Heart left ventricle (tissue), 16 donors: ENCODE results near the gene MEIKIN. TPM values are rescaled to one million over a fixed set of nuclear protein-coding genes. Genes with fewer than 3 reads are reported as not detected.

ENCODE experiments used
- ATAC-seq, 4 donors: fragments of 200-7000 bp; cut with Tn5 transposase; one replicate each; pipeline ENCODE4 v1.9.1; 2020 to 2022; ENCODE audit warnings: moderate library complexity in 4 of 4, mild to moderate bottlenecking in 3 of 4, moderate number of reproducible peaks in 1 of 4
- DNase-seq, 5 donors: peaks; one replicate each; pipeline ENCODE4 v3.0.0-alpha.2; 2020
- H3K27ac ChIP-seq, 12 donors: fragments of 200-600 bp; sonication (generic) in 4 of 12; one replicate each; pipeline versions ENCODE4 v1.5.0 to v1.8.0; 2016 to 2022; ENCODE audit warnings: mild to moderate bottlenecking in 2 of 12
- H3K27me3 ChIP-seq, 9 donors: fragments of 200-600 bp; sonication (generic) in 2 of 9; one replicate each; pipeline versions ENCODE4 v1.5.1 to v1.8.0; 2016 to 2022; ENCODE audit warnings: mild to moderate bottlenecking in 3 of 9
- H3K36me3 ChIP-seq, 9 donors: fragments of 200-600 bp; sonication (generic) in 2 of 9; one replicate each; pipeline versions ENCODE4 v1.5.0 to v1.8.0; 2018 to 2022; ENCODE audit warnings: mild to moderate bottlenecking in 2 of 9
- H3K4me1 ChIP-seq, 12 donors: fragments of 200-600 bp; sonication (generic) in 4 of 12; one replicate each; pipeline versions ENCODE4 v1.5.0 to v1.8.0; 2016 to 2022; ENCODE audit warnings: mild to moderate bottlenecking in 3 of 12
- H3K4me3 ChIP-seq, 12 donors: fragments of 200-600 bp; sonication (generic) in 4 of 12; one replicate each; pipeline versions ENCODE4 v1.5.0 to v1.8.0; 2017 to 2022; ENCODE audit warnings: mild to moderate bottlenecking in 9 of 12, moderate library complexity in 4 of 12
- H3K9me3 ChIP-seq, 12 donors: fragments of 200-600 bp; sonication (generic) in 4 of 12; one replicate each; pipeline versions ENCODE4 v1.5.0 to v1.8.0; 2016 to 2022; ENCODE audit warnings: mild to moderate bottlenecking in 1 of 12
- CTCF ChIP-seq, 12 donors: fragments of 200-600 bp; sonication (generic) in 4 of 12; IDR thresholded peaks; one replicate each; pipeline versions ENCODE4 v1.5.0 to v1.8.0; 2018 to 2022; ENCODE audit warnings: antibody characterized with exemption in 12 of 12, mild to moderate bottlenecking in 5 of 12
- POLR2A ChIP-seq, 2 donors: fragments of 450-650 bp; IDR thresholded peaks; one replicate each; pipeline ENCODE4 v1.6.1; 2017; ENCODE audit warnings: antibody characterized with exemption in 2 of 2, mild to moderate bottlenecking in 2 of 2, moderate library complexity in 2 of 2
- WGBS, 4 donors: extraction: QIAGEN DNeasy Blood & Tissue Kit in 2 of 4; methylation state at CpG; one replicate each; pipeline versions ENCODE4 v1.1.5 to v1.1.7; 2013 to 2018; 5-methylcytosine and 5-hydroxymethylcytosine counted together
- intact Hi-C, 10 donors: fragments of 100-400 bp; cut with DNase I; formaldehyde crosslinking; loops; one replicate each; pipeline versions ENCODE4 v1.11.1 to v1.14.2; 2022
- polyA plus RNA-seq, 2 donors: library from polyadenylated mRNA; stranded (reverse); fragments of 200-250 nt; gene quantifications; one replicate each; pipeline ENCODE4 v1.2.3, GENCODE V29; 2013
- total RNA-seq, 9 donors: library from RNA; depleted of rRNA in 2 of 9; stranded (reverse); fragments of >200 nt in 2 of 9; fragmentation: NEBNext Ultra II Directional in 3 of 9; extraction: Animal tissue kit (Norgen Biotek cat#: 25700) in 3 of 9; gene quantifications; one replicate each; pipeline versions ENCODE4 v1.1.0 to v1.2.4, GENCODE V29; 2016 to 2023
- donor health status: ischemic (EF 13 %, LVEDD 7.1; RV severe dilation, severe dysfunction).
- donor health status: healthy with polysubstance abuse.
- donor health status: DM: no; HTN: yes; CAD: no.
- donor health status: DM: no; HTN: no; CAD: no.
- donor health status: ischemic (EF 25% LVEDD 6.9; RV normal size, moderate dysfunction).
- donor health status: ischemic (EF 25% LVEDD 5.7; RV mildly dilated, moderate dysfunction).
- donor health status: healthy.
- donor health status: DM: yes; HTN: yes; CAD: no.
- donor health status: ischemic (EF 35%, LVEDD 5.7; RV mildly dilated, moderate dysfunction).
- donor health status: nonischemic (EF 11% LVEDD 7.7; RV severe dilation, severe dysfunction).
- donor health status: DM: yes; HTN: yes; CAD: no.
- donor health status: PGD.
- donor health status: ischemic (EF 29% LVEDD 5.4; RV normal size, mild dysfunction).
- donor health status: nonischemic (EF 23%, LVEDD 6.1; RV moderate dilation, normal function).

MEIKIN gene
- total and polyA plus RNA-seq, 11 donors = 0.07 to 0.63 TPM; not detected in 9

DNA sequence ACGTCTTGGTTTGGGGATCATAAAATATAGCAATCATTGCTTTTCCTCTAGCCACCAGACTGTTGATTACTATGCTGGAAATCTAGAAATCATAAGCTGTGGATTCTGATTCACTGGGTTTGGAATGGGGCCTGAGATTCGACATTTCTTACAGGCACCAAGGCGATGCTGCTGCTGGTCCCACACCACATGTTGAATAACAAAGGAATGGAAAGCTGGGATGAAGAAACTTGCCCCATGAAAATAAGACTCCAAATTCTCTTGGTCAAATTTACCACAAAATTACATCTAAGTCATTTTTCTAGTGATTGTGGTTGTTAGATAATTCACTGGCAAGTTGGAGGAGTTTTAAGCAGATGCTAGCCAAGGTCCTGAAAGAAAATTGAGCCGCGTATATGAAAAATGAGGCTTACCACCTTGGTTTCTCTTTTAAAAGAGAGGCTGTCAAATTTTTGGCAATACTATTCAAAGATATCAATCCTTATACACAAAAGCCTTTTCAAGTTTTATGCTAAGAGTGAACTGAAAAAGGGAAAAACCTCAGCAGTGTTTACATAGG is 23.0 kb upstream of the MEIKIN start:
- no peaks in the 10 kb centered on the region for H3K27me3 ChIP-seq
- 79 to 85% (median 82%) methylated on average over 5 of the region's 5 CpGs for WGBS, 4 donors

DNA sequence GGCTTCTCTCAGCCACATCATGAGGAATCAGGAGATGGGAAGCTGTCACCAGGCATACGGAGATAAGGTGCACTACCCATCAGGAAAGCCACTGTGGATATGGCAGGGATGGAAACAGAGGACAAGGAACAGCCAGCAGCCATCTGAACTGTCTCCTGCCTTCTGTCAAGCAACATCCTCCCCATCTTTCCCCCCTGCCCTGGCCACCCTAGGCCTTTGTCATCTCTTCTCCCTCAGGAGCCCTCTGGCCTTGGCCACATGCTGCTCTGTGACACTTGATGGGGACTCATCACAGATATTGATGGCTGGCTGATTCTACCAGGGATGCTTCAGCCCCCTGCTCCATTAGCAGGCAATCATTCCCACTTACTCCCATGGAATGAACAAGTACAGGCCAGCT is 21.1 kb upstream of the MEIKIN start:
- Histone ChIP-seq H3K27me3 (no peaks in the 10 kb centered on the region), H3K9me3 (no peaks in the 10 kb centered on the region), H3K27ac (no peak overlapping the region), H3K36me3 (no peaks in the 10 kb centered on the region), H3K4me1 (no peaks in the 10 kb centered on the region), H3K4me3 (no peak overlapping the region)
- WGBS, 4 donors = 75 to 92% (median 78%) methylated on average over 1 of the region's 1 CpG
- intact Hi-C loops = no loop called here
- ATAC-seq (no peak), DNase-seq (no peak)
- no peak for TF ChIP-seq POLR2A (IDR thresholded peaks at IDR 0.05)
- no peak for TF ChIP-seq CTCF (IDR thresholded peaks at IDR 0.05)

More for the DNA sequence above, 23.0 kb upstream of the MEIKIN start:
- DNase-seq (no peak), ATAC-seq (no peak)
- intact Hi-C loops = no loop called here
- no peaks in the 10 kb centered on the region for H3K4me1 ChIP-seq
- H3K27ac ChIP-seq = no peak overlapping the region
- H3K9me3 ChIP-seq = no peaks in the 10 kb centered on the region
- no peaks in the 10 kb centered on the region for H3K36me3 ChIP-seq
- no peak for TF ChIP-seq CTCF (IDR thresholded peaks at IDR 0.05)
- TF ChIP-seq POLR2A (IDR thresholded peaks at IDR 0.05) = no peak
- no peak overlapping the region for H3K4me3 ChIP-seq

- ATAC-seq = no peak
- TF ChIP-seq POLR2A (IDR thresholded peaks at IDR 0.05) (no peak), CTCF (IDR thresholded peaks at IDR 0.05) (no peak)
- 65 to 82% (median 75%) methylated on average over 5 to 6 of the region's 6 CpGs for whole genome bisulfite sequencing, 4 donors
These were observed 20.5 kb upstream of the MEIKIN start for GRCh38 chr5:131965826-131966415.

DNA sequence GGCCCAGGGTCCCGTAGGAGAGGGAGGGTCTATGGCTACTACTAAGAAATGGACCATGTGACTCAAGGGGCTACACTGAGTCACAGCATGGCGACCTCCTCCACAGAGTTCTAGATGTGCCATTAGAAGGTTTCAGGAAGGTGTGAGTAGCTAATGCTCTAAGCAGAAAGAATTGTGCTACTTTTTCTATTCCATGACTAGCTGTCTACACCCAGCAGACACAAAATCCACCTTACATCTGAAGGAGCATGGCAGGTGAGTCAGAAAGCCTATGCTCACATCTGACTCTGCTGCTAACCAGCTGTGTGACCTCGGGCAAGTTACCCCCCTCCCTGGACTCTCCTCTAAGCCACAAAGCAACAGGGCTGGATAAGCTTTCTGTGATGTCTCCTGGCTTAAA is 14.4 kb upstream of the MEIKIN start:
- intact Hi-C loops = no loop called here
- no peaks in the 10 kb centered on the region for H3K9me3 ChIP-seq
- no peak overlapping the region for H3K27ac ChIP-seq
- DNase-seq (no peak), ATAC-seq (no peak)
- H3K4me3 ChIP-seq = no peak overlapping the region
- H3K27me3 ChIP-seq = no peaks in the 10 kb centered on the region
- WGBS, 4 donors = 81 to 84% (median 83%) methylated on average over 3 of the region's 3 CpGs
- H3K36me3 ChIP-seq = no peaks in the 10 kb centered on the region
- no peaks in the 10 kb centered on the region for H3K4me1 ChIP-seq
- TF ChIP-seq CTCF (IDR thresholded peaks at IDR 0.05) (no peak), POLR2A (IDR thresholded peaks at IDR 0.05) (no peak)

More at GRCh38 chr5:131965826-131966415, 20.5 kb upstream of the MEIKIN start:
- intact Hi-C loops = no loop called here
- no peak for DNase-seq
- Histone ChIP-seq H3K27ac (no peak overlapping the region), H3K36me3 (no peaks in the 10 kb centered on the region), H3K4me1 (no peaks in the 10 kb centered on the region), H3K9me3 (no peaks in the 10 kb centered on the region), H3K4me3 (no peak overlapping the region), H3K27me3 (no peaks in the 10 kb centered on the region)
